ENCODE data around the gene SGMS2.

SGMS2 gene

DNA sequence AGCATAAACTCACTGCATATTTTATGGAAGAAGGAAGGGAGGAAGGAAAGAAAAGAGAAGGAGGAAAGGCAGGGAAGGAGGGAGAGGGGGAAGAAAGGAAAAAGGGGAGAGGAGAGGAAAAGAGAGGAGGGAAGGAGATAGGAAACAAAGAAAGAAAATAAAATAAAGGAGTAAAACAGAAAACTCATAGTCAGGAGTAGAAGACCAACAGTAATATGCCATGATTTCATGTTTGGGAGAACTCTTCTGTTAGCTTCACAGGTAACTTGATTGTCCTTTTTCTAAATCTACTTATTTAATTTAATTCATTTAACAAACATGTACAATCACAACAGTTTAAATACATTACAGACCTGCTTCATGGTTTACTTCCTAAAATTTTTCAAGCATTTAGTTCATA is 46.8 kb upstream of the SGMS2 start:
- TF ChIP-seq ZNF335 (tag by site-specific recombination; conservative IDR thresholded peaks at IDR 0.05) (no peak), HOXA7 (CRISPR knock-in tag; IDR thresholded peaks at IDR 0.05; ENCODE audit: borderline replicate concordance) (no peak), ZBTB1 (tag by site-specific recombination; IDR thresholded peaks at IDR 0.05) (no peak), ZNF214 (tag by site-specific recombination; IDR thresholded peaks at IDR 0.05; ENCODE audit: borderline replicate concordance) (no peak), BCL11B (tag by site-specific recombination; IDR thresholded peaks at IDR 0.05; ENCODE audit: low read depth) (no peak), HIC1 (tag by site-specific recombination; IDR thresholded peaks at IDR 0.05) (no peak), ZNF843 (tag by site-specific recombination; IDR thresholded peaks at IDR 0.05) (no peak), KLF10 (tag by site-specific recombination; IDR thresholded peaks at IDR 0.05) (no peak), ZNF76 (tag by site-specific recombination; IDR thresholded peaks at IDR 0.05; ENCODE audit: borderline replicate concordance, low read depth) (no peak), ZNF768 (tag by site-specific recombination; IDR thresholded peaks at IDR 0.05) (no peak), ZNF626 (tag by site-specific recombination; IDR thresholded peaks at IDR 0.05) (no peak)
- TF ChIP-seq, protein P1, sequence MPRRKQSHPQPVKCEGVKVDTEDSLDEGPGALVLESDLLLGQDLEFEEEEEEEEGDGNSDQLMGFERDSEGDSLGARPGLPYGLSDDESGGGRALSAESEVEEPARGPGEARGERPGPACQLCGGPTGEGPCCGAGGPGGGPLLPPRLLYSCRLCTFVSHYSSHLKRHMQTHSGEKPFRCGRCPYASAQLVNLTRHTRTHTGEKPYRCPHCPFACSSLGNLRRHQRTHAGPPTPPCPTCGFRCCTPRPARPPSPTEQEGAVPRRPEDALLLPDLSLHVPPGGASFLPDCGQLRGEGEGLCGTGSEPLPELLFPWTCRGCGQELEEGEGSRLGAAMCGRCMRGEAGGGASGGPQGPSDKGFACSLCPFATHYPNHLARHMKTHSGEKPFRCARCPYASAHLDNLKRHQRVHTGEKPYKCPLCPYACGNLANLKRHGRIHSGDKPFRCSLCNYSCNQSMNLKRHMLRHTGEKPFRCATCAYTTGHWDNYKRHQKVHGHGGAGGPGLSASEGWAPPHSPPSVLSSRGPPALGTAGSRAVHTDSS (tag by site-specific recombination; IDR thresholded peaks at IDR 0.05) = no peak
- TF ChIP-seq, protein P2, sequence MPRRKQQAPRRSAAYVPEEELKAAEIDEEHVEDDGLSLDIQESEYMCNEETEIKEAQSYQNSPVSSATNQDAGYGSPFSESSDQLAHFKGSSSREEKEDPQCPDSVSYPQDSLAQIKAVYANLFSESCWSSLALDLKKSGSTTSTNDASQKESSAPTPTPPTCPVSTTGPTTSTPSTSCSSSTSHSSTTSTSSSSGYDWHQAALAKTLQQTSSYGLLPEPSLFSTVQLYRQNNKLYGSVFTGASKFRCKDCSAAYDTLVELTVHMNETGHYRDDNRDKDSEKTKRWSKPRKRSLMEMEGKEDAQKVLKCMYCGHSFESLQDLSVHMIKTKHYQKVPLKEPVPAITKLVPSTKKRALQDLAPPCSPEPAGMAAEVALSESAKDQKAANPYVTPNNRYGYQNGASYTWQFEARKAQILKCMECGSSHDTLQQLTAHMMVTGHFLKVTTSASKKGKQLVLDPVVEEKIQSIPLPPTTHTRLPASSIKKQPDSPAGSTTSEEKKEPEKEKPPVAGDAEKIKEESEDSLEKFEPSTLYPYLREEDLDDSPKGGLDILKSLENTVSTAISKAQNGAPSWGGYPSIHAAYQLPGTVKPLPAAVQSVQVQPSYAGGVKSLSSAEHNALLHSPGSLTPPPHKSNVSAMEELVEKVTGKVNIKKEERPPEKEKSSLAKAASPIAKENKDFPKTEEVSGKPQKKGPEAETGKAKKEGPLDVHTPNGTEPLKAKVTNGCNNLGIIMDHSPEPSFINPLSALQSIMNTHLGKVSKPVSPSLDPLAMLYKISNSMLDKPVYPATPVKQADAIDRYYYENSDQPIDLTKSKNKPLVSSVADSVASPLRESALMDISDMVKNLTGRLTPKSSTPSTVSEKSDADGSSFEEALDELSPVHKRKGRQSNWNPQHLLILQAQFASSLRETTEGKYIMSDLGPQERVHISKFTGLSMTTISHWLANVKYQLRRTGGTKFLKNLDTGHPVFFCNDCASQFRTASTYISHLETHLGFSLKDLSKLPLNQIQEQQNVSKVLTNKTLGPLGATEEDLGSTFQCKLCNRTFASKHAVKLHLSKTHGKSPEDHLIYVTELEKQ (tag by site-specific recombination; IDR thresholded peaks at IDR 0.05; ENCODE audit: borderline replicate concordance) = no peak
- Histone ChIP-seq H3K9me3 (ENCODE audit: control insufficient read depth, insufficient read depth, low read depth, low read length) (no peaks in the 10 kb centered on the region), H3K4me3 (ENCODE audit: low read depth, low read length) (no peak overlapping the region), H3K27ac (ENCODE audit: extremely low read depth, low read depth, low read length) (no peak overlapping the region), H3K36me3 (ENCODE audit: control insufficient read depth in 2 of 2, insufficient read depth in 1 of 2, low read length in 2 of 2) (no peaks in the 10 kb centered on the region), H3K4me1 (ENCODE audit: control insufficient read depth, insufficient read depth, low read length) (no peaks in the 10 kb centered on the region)
- ChIA-PET CTCF (no interaction called here), POLR2A (no interaction called here)

DNA sequence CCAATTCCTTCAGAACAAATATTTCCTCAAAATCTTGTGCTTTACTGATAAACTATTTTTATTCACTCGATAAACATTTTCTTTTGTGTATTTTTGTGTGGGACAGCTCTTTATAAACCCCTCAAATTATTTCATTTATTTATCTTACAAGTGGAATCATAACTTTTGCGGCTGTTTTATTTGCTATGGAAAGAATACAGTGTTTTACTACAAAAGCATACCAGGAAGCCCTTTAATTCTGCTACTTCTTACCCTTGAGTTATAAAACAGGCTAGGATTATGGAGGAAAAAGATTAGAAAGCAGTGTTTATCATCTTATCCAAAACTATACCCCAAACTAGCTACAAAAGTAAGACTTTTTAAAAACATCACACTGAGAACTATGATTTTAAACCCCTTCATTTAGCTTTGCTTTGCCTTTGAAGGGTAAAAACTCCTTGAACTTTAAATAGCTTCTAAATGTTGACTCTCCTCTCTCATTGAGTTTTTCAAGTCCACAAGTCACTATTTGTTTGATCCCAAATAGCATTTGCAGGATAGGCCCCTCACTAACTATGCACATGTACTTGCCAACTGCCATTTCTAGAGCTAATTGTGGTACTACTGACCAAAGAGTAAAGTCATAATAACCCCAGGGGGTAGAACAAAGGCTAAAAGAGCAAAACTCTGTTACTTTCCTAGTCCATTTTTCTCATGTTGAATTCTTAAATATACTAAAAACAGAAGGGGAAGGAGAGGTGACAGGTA is 45.8 kb upstream of the SGMS2 start:
- Histone ChIP-seq H3K4me1 (ENCODE audit: control insufficient read depth, insufficient read depth, low read length) (no peaks in the 10 kb centered on the region), H3K36me3 (ENCODE audit: control insufficient read depth in 2 of 2, insufficient read depth in 1 of 2, low read length in 2 of 2) (no peaks in the 10 kb centered on the region), H3K4me3 (ENCODE audit: low read depth, low read length) (no peak overlapping the region), H3K27ac (ENCODE audit: extremely low read depth, low read depth, low read length) (no peak overlapping the region), H3K9me3 (ENCODE audit: control insufficient read depth, insufficient read depth, low read depth, low read length) (no peaks in the 10 kb centered on the region)
- TF ChIP-seq ZNF549 (tag by site-specific recombination; IDR thresholded peaks at IDR 0.05) (no peak), KLF7 (tag by site-specific recombination; IDR thresholded peaks at IDR 0.05; ENCODE audit: borderline replicate concordance) (no peak)
- CTCF ChIA-PET = interaction anchor here (1.0 kb wide), 1 partner anchor 14 kb away, joined by 3 read pairs; no protein-coding TSS in a partner anchor
- POLR2A ChIA-PET = no interaction called here

Measured in HEK293 (cell line).